HG03103 (cell line): ENCODE data around the gene NRSN2.
"Not testable (repeated sequence)": the region's sequence is repeated elsewhere in the genome, so short reads cannot be mapped to it uniquely, and the experiment has no call there.

Experiments
- ATAC-seq: cut with Tn5 transposase; IDR thresholded peaks from one replicate; pipeline ENCODE4 v1.9.1; 2021; ENCODE audit warnings: low read depth; ENCODE audit not compliant: unreplicated experiment

NRSN2 gene

GRCh38 chr20:371755-372542, 25.0 kb downstream of the NRSN2 start:
- ATAC-seq, result no peak

- ATAC-seq, result not testable (repeated sequence)
These were observed 25.7 kb downstream of the NRSN2 start for GRCh38 chr20:372543-373082.

- no peak for ATAC-seq
These were observed 26.4 kb downstream of the NRSN2 start for GRCh38 chr20:373171-373890.

GRCh38 chr20:375265-375889, 28.5 kb downstream of the NRSN2 start:
- no peak for ATAC-seq

GRCh38 chr20:376089-376488, 29.2 kb downstream of the NRSN2 start:
- no peak for ATAC-seq

GRCh38 chr20:376750-377149, 29.8 kb downstream of the NRSN2 start:
- ATAC-seq, result no peak

GRCh38 chr20:377578-377977, 30.7 kb downstream of the NRSN2 start:
- not testable (repeated sequence) for ATAC-seq

- ATAC-seq, result no peak
These were observed 32.0 kb downstream of the NRSN2 start for GRCh38 chr20:378961-379336.

GRCh38 chr20:380763-381580, 34.1 kb downstream of the NRSN2 start:
- peak; percentile 40 for ATAC-seq

GRCh38 chr20:381581-382290, 34.8 kb downstream of the NRSN2 start:
- peak; percentile 38 for ATAC-seq

- ATAC-seq, result no peak
These were observed 35.6 kb downstream of the NRSN2 start for GRCh38 chr20:382291-383115.

GRCh38 chr20:383889-384288, 37.0 kb downstream of the NRSN2 start:
- ATAC-seq, result no peak

- no peak for ATAC-seq
These were observed 37.8 kb downstream of the NRSN2 start for GRCh38 chr20:384723-385122.

GRCh38 chr20:385448-385847, 38.5 kb downstream of the NRSN2 start:
- no peak for ATAC-seq

GRCh38 chr20:386634-387033, 39.7 kb downstream of the NRSN2 start:
- ATAC-seq, result not testable (repeated sequence)

- ATAC-seq, result no peak
These were observed 40.6 kb downstream of the NRSN2 start for GRCh38 chr20:387520-387919.

GRCh38 chr20:388034-388994, 41.4 kb downstream of the NRSN2 start:
- no peak for ATAC-seq

GRCh38 chr20:389220-389619, 42.3 kb downstream of the NRSN2 start:
- ATAC-seq, result no peak
